ENCODE data around the gene CEACAM16. TPM values are rescaled to one million over a fixed set of nuclear protein-coding genes. Genes with fewer than 3 reads are reported as not detected.
A peak's percentile ranks its signal among the peaks of the same experiment; 100 is the strongest.

The CEACAM16 gene
- total and polyA plus RNA-seq, 5 experiments from 2014 or later: not detected

- Mint-ChIP-seq H3K9me3 (no peaks in the 10 kb centered on the region), H3K27ac (peak overlapping the region in 5 of 10 donors; percentile 28 to 66 (median 43)), H3K4me3 (peak overlapping the region in 3 of 10 donors; percentile 10 to 33 (median 30)), H3K4me1 (peaks cover 16 to 38% (median 35%) of the 10 kb centered on the region in 4 donors), H3K27me3 (no peaks in the 10 kb centered on the region), H3K36me3 (no peaks in the 10 kb centered on the region)
- ATAC-seq: peak in 1 of 2 donors; percentile 69
- peak in 3 of 10 donors; percentile 10 to 16 (median 15) for DNase-seq
- POLR2A ChIA-PET: interaction anchor here (1.1 to 2.7 kb wide), 4 partner anchors 22 to 48 kb away, joined by 4 to 9 read pairs (median 6); no protein-coding TSS in a partner anchor
Observed at GRCh38 chr19:44722131-44723121, 23.5 kb downstream of the CEACAM16 start.

GRCh38 chr19:44723299-44723951, 24.5 kb downstream of the CEACAM16 start:
- H3K4me3 Mint-ChIP-seq: no peak overlapping the region

GRCh38 chr19:44723952-44724319, 25.0 kb downstream of the CEACAM16 start:
- no peaks in the 10 kb centered on the region for H3K27me3 Mint-ChIP-seq
- H3K27ac Mint-ChIP-seq: peak overlapping the region in 7 of 10 donors; percentile 2 to 69 (median 48)

More at GRCh38 chr19:44723299-44723951, 24.5 kb downstream of the CEACAM16 start:
- DNase-seq (no peak), ATAC-seq (peak; percentile 29 to 52)
- no peaks in the 10 kb centered on the region for H3K9me3 Mint-ChIP-seq
- H3K36me3 Mint-ChIP-seq: no peaks in the 10 kb centered on the region
- H3K27me3 Mint-ChIP-seq: no peaks in the 10 kb centered on the region
- POLR2A ChIA-PET: interaction anchor here (0.6 to 3.3 kb wide), 9 partner anchors 21 to 121 kb away, joined by 3 to 41 read pairs (median 4); no protein-coding TSS in a partner anchor
- H3K4me1 Mint-ChIP-seq: peaks cover 20 to 44% (median 43%) of the 10 kb centered on the region in 4 donors
- peak overlapping the region in 4 of 10 donors; percentile 15 to 53 (median 42) for H3K27ac Mint-ChIP-seq

GRCh38 chr19:44725251-44725650, 26.3 kb downstream of the CEACAM16 start:
- peak overlapping the region in 1 of 10 donors; percentile 80 for H3K27ac Mint-ChIP-seq
- DNase-seq: no peak
- H3K9me3 Mint-ChIP-seq: no peaks in the 10 kb centered on the region
- peaks cover 20 to 46% (median 44%) of the 10 kb centered on the region in 4 donors for H3K4me1 Mint-ChIP-seq
- POLR2A ChIA-PET: interaction anchor here (1.4 to 3.3 kb wide), 3 partner anchors 11 to 46 kb away, joined by 3 to 41 read pairs (median 6); no protein-coding TSS in a partner anchor
- no peaks in the 10 kb centered on the region for H3K27me3 Mint-ChIP-seq
- ATAC-seq: no peak
- H3K4me3 Mint-ChIP-seq: no peak overlapping the region
- no peaks in the 10 kb centered on the region for H3K36me3 Mint-ChIP-seq

More at GRCh38 chr19:44723952-44724319, 25.0 kb downstream of the CEACAM16 start:
- POLR2A ChIA-PET: interaction anchor here (0.5 to 3.3 kb wide), 11 partner anchors 9 to 120 kb away, joined by 3 to 41 read pairs (median 4); no protein-coding TSS in a partner anchor
- peak; percentile 59 to 87 (median 78) for DNase-seq
- peaks cover 20 to 44% (median 43%) of the 10 kb centered on the region in 4 donors for H3K4me1 Mint-ChIP-seq
- ATAC-seq: peak; percentile 79 to 97
- no peak overlapping the region for H3K4me3 Mint-ChIP-seq
- H3K36me3 Mint-ChIP-seq: no peaks in the 10 kb centered on the region
- no peaks in the 10 kb centered on the region for H3K9me3 Mint-ChIP-seq

DNA sequence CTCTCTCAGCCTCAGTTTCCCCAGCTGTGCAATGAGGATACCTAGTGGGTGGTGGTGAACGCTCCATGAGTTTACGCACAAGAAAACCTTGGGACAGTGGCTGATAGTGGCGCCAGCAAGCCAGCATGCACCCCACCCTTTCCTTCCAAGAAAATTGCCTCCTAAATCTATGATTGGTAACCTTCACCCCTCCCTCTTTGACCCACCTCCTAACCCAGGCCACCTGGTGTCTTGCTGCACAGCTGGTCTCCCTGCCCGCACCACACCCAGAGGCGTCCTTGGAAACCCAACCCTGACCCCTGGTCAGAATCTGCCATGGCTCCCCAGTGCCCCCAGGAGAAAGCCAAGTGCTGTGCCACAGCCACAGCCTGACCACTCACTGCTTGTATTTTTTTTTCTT, 26.7 kb downstream of the CEACAM16 start:
- H3K4me1 Mint-ChIP-seq: peaks cover 20 to 46% (median 44%) of the 10 kb centered on the region in 4 donors
- no peak for ATAC-seq
- H3K4me3 Mint-ChIP-seq: no peak overlapping the region
- no peaks in the 10 kb centered on the region for H3K27me3 Mint-ChIP-seq
- DNase-seq: no peak
- peak overlapping the region in 1 of 10 donors; percentile 64 for H3K27ac Mint-ChIP-seq
- no peaks in the 10 kb centered on the region for H3K9me3 Mint-ChIP-seq
- POLR2A ChIA-PET: interaction anchor here (3.3 kb wide), 1 partner anchor 46 kb away, joined by 41 read pairs; no protein-coding TSS in a partner anchor
- H3K36me3 Mint-ChIP-seq: no peaks in the 10 kb centered on the region

- DNase-seq: no peak
- Mint-ChIP-seq H3K9me3 (no peaks in the 10 kb centered on the region), H3K4me3 (no peak overlapping the region), H3K27me3 (no peaks in the 10 kb centered on the region), H3K36me3 (no peaks in the 10 kb centered on the region), H3K27ac (peak overlapping the region in 1 of 10 donors; percentile 64), H3K4me1 (peaks cover 20 to 46% (median 42%) of the 10 kb centered on the region in 4 donors)
- POLR2A ChIA-PET: interaction anchor here (0.7 to 3.3 kb wide), 3 partner anchors 45 to 1802 kb away, joined by 3 to 41 read pairs (median 5); no protein-coding TSS in a partner anchor
- no peak for ATAC-seq
Observed at GRCh38 chr19:44726465-44726864, 27.5 kb downstream of the CEACAM16 start.

DNA sequence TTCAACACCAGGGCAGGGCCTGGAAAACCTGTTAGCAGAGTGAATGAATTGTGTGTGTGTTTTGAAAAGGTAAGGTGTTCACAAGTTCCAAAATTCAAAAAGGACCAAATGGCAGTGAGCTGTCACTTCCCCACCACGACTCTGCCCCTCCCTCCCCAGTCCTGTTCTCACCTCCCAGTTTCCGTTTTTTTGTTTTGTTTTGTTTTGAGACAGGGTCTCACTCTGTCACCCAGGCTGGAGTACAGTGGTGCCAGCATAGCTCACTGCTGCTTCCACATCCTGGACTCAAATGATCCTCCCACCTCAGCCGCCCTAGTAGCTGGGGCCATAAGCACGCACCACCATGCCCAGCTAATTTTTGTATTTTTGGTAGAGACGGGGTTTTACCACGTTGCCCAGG, 29.2 kb downstream of the CEACAM16 start:
- DNase-seq: no peak
- no peak for ATAC-seq
- no peaks in the 10 kb centered on the region for H3K27me3 Mint-ChIP-seq
- POLR2A ChIA-PET: interaction anchor here (0.7 kb wide), 1 partner anchor 8 kb away, joined by 3 read pairs; no protein-coding TSS in a partner anchor
- peak overlapping the region in 1 of 10 donors; percentile 6 for H3K27ac Mint-ChIP-seq
- no peak overlapping the region for H3K4me3 Mint-ChIP-seq
- peaks cover 15 to 35% (median 32%) of the 10 kb centered on the region in 4 donors for H3K4me1 Mint-ChIP-seq
- no peaks in the 10 kb centered on the region for H3K36me3 Mint-ChIP-seq
- H3K9me3 Mint-ChIP-seq: no peaks in the 10 kb centered on the region

DNA sequence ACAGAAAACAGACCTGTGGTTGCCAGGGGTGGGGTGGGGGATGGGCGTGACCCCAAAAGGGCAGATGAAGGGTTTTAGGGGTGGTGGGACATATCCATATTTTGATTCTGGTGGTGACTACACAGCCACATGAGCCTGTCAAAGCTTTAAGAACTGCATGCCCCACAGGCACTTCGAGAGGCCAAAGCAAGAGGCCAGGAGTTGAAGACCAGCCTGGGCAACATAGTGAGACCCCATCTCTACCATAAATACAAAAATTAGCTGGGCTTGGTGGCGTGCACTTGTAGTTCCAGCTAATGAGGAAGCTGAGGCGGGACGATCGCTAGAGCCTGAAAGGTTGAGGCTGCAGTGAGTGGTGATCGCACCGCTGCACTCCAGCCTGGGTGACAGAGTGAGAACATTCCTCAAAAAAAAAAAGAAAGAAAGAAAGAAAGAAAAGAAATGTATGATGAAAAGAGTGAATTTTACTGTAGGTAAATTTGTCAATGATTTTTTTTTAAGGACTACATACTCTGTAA, 30.6 kb downstream of the CEACAM16 start:
- no peak overlapping the region for H3K4me3 Mint-ChIP-seq
- H3K9me3 Mint-ChIP-seq: no peaks in the 10 kb centered on the region
- DNase-seq: no peak
- no peaks in the 10 kb centered on the region for H3K27me3 Mint-ChIP-seq
- no peak for ATAC-seq
- H3K27ac Mint-ChIP-seq: peak overlapping the region in 1 of 10 donors; percentile 16
- POLR2A ChIA-PET: interaction anchor here (0.7 to 1.0 kb wide), 3 partner anchors 10 to 46 kb away, joined by 3 to 7 read pairs (median 5); no protein-coding TSS in a partner anchor
- H3K4me1 Mint-ChIP-seq: peaks cover 5 to 21% (median 19%) of the 10 kb centered on the region in 4 donors
- no peaks in the 10 kb centered on the region for H3K36me3 Mint-ChIP-seq

GRCh38 chr19:44731081-44731480, 32.1 kb downstream of the CEACAM16 start:
- Mint-ChIP-seq H3K36me3 (no peaks in the 10 kb centered on the region), H3K27me3 (no peaks in the 10 kb centered on the region), H3K4me1 (peaks cover 6 to 16% (median 9%) of the 10 kb centered on the region in 4 donors), H3K27ac (no peak overlapping the region), H3K4me3 (no peak overlapping the region), H3K9me3 (no peaks in the 10 kb centered on the region)
- DNase-seq (no peak), ATAC-seq (no peak)
- POLR2A ChIA-PET: no interaction called here

DNA sequence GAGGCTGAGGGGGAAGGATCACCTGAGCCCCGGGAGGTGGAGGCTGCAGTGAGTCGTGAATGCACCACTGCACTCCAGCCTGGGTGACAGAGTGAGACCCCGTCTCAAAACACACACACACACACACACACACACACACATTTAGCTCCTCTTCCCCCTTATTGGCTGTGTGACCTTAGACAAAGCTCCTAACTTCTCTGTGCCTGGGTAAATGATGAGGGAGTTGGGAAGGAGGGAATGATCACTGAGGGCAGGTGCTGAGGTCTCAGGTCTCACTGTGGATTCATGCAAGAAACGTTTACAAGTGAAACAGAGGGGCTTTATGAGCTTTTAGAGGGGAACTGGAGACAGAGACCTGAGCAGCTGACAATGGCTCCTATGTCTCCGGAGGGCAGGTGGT, 32.7 kb downstream of the CEACAM16 start:
- no peaks in the 10 kb centered on the region for H3K27me3 Mint-ChIP-seq
- POLR2A ChIA-PET: no interaction called here
- no peaks in the 10 kb centered on the region for H3K36me3 Mint-ChIP-seq
- H3K27ac Mint-ChIP-seq: peak overlapping the region in 1 of 10 donors; percentile 52
- no peak for ATAC-seq
- H3K4me3 Mint-ChIP-seq: no peak overlapping the region
- no peaks in the 10 kb centered on the region for H3K9me3 Mint-ChIP-seq
- H3K4me1 Mint-ChIP-seq: peaks cover 5 to 16% (median 8%) of the 10 kb centered on the region in 4 donors
- DNase-seq: no peak

GRCh38 chr19:44732235-44733014, 33.5 kb downstream of the CEACAM16 start:
- H3K27me3 Mint-ChIP-seq: no peaks in the 10 kb centered on the region
- no peak for DNase-seq
- no peaks in the 10 kb centered on the region for H3K36me3 Mint-ChIP-seq
- ATAC-seq: no peak
- H3K4me3 Mint-ChIP-seq: no peak overlapping the region
- POLR2A ChIA-PET: interaction anchor here (1.4 kb wide), 2 partner anchors 8 to 13 kb away, joined by 3 to 4 read pairs; no protein-coding TSS in a partner anchor
- H3K9me3 Mint-ChIP-seq: no peaks in the 10 kb centered on the region
- peaks cover 6 to 24% (median 10%) of the 10 kb centered on the region in 4 donors for H3K4me1 Mint-ChIP-seq
- peak overlapping the region in 3 of 10 donors; percentile 15 to 72 (median 38) for H3K27ac Mint-ChIP-seq
